H4 (cell line): ENCODE measurements around the gene AGA. TPM values are rescaled to one million over a fixed set of nuclear protein-coding genes. Genes with fewer than 3 reads are reported as not detected.

ENCODE experiments used
- DNase-seq: peaks from one replicate; pipeline ENCODE4 v3.0.0-alpha.2; 2015; ENCODE audit warnings: low spot score
- total RNA-seq: library from RNA; depleted of rRNA; stranded (reverse); fragments of >200 nt; shearing (Covaris generic); gene quantifications from 2 replicates; pipeline ENCODE4 v1.2.3, GENCODE V29; 2014

Gene AGA
- total RNA-seq, 1 experiment from 2014 or later, result 71.4 TPM

- DNase-seq, result no peak
Measured at GRCh38 chr4:177447417-177448004, 5.3 kb upstream of the AGA start.

GRCh38 chr4:177446586-177446985 lies 4.3 kb upstream of the AGA start:
- DNase-seq, result no peak

- DNase-seq, result no peak
Measured at GRCh38 chr4:177444911-177445736, 2.9 kb upstream of the AGA start.

- DNase-seq, result peak; percentile 41
Measured at GRCh38 chr4:177441061-177441802, 1.0 kb downstream of the AGA start.

GRCh38 chr4:177436456-177436855 lies 5.8 kb downstream of the AGA start:
- DNase-seq, result no peak

GRCh38 chr4:177434667-177435066 lies 7.6 kb downstream of the AGA start:
- no peak for DNase-seq

GRCh38 chr4:177427192-177427591 lies 15.0 kb downstream of the AGA start:
- DNase-seq, result no peak

GRCh38 chr4:177419434-177419833 lies 22.8 kb downstream of the AGA start:
- no peak for DNase-seq

GRCh38 chr4:177413656-177414055 lies 28.6 kb downstream of the AGA start:
- DNase-seq, result no peak

- no peak for DNase-seq
Measured at GRCh38 chr4:177413076-177413475, 29.2 kb downstream of the AGA start.

GRCh38 chr4:177411996-177412395 lies 30.2 kb downstream of the AGA start:
- no peak for DNase-seq

- DNase-seq, result no peak
Measured at GRCh38 chr4:177410566-177410965, 31.7 kb downstream of the AGA start.

- DNase-seq, result no peak
Measured at GRCh38 chr4:177408023-177408422, 34.2 kb downstream of the AGA start.

- DNase-seq, result no peak
Measured at GRCh38 chr4:177405508-177405907, 36.7 kb downstream of the AGA start.

GRCh38 chr4:177404986-177405385 lies 37.3 kb downstream of the AGA start:
- DNase-seq, result no peak

- no peak for DNase-seq
Measured at GRCh38 chr4:177404342-177404741, 37.9 kb downstream of the AGA start.

GRCh38 chr4:177403746-177404145 lies 38.5 kb downstream of the AGA start:
- no peak for DNase-seq

- DNase-seq, result no peak
Measured at GRCh38 chr4:177401658-177402273, 40.5 kb downstream of the AGA start.

GRCh38 chr4:177400030-177400429 lies 42.2 kb downstream of the AGA start:
- no peak for DNase-seq

GRCh38 chr4:177396352-177396751 lies 45.9 kb downstream of the AGA start:
- no peak for DNase-seq

GRCh38 chr4:177393236-177393635 lies 49.0 kb downstream of the AGA start:
- DNase-seq, result no peak

GRCh38 chr4:177391953-177392352 lies 50.3 kb downstream of the AGA start:
- no peak for DNase-seq
